Measurements from ENCODE around the gene EPS8L1.
"Not testable (repeated sequence)": the region's sequence is repeated elsewhere in the genome, so short reads cannot be mapped to it uniquely, and the experiment has no call there.

EPS8L1 gene

GRCh38 chr19:55075371-55075998 is at the start of gene EPS8L1:
TSS of gene EPS8L1 (plus strand) at chr19:55075869. CDS start at chr19:55076445, 576 bp downstream.
- no peaks in the 10 kb centered on the region for H3K27me3 ChIP-seq (ENCODE audit: insufficient read depth, low read length)
- H3K79me2 ChIP-seq (ENCODE audit: control insufficient read depth, insufficient read depth, low read length, unreplicated experiment), result no peaks in the 10 kb centered on the region
- H2AFZ ChIP-seq (ENCODE audit: low read length, unreplicated experiment), result no peak within 1 kb of the TSS
- H3K36me3 ChIP-seq (ENCODE audit: insufficient read depth, low read length), result no peaks in the 10 kb centered on the region
- no peak within 1 kb of the TSS for H3K27ac ChIP-seq (ENCODE audit: low read depth, low read length)
- H3K4me1 ChIP-seq (ENCODE audit: control insufficient read depth, insufficient read depth, low read length, unreplicated experiment), result peaks cover 11% of the 10 kb centered on the region
- H3K4me3 ChIP-seq (ENCODE audit: low read depth, low read length), result no peak within 1 kb of the TSS

DNA sequence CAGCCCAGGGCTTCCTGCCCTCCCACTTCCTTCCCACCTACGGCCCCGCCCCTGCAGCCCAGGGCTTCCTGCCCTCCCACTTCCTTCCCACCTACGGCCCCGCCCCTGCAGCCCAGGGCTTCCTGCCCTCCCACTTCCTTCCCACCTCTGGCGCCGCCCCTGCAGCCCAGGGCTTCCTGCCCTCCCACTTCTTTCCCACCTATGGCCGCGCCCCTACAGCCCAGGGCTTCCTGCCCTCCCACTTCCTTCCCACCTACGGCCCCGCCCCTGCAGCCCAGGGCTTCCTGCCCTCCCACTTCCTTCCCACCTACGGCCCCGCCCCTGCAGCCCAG is 48.6 kb upstream of the EPS8L1 start:
- not testable (repeated sequence) for H3K27ac ChIP-seq (ENCODE audit: low read depth, low read length); H3K4me1 ChIP-seq (ENCODE audit: control insufficient read depth, insufficient read depth, low read length, unreplicated experiment); H3K36me3 ChIP-seq (ENCODE audit: insufficient read depth, low read length); H3K4me3 ChIP-seq (ENCODE audit: low read depth, low read length); H2AFZ ChIP-seq (ENCODE audit: low read length, unreplicated experiment); H3K27me3 ChIP-seq (ENCODE audit: insufficient read depth, low read length); H3K79me2 ChIP-seq (ENCODE audit: control insufficient read depth, insufficient read depth, low read length, unreplicated experiment)

DNA sequence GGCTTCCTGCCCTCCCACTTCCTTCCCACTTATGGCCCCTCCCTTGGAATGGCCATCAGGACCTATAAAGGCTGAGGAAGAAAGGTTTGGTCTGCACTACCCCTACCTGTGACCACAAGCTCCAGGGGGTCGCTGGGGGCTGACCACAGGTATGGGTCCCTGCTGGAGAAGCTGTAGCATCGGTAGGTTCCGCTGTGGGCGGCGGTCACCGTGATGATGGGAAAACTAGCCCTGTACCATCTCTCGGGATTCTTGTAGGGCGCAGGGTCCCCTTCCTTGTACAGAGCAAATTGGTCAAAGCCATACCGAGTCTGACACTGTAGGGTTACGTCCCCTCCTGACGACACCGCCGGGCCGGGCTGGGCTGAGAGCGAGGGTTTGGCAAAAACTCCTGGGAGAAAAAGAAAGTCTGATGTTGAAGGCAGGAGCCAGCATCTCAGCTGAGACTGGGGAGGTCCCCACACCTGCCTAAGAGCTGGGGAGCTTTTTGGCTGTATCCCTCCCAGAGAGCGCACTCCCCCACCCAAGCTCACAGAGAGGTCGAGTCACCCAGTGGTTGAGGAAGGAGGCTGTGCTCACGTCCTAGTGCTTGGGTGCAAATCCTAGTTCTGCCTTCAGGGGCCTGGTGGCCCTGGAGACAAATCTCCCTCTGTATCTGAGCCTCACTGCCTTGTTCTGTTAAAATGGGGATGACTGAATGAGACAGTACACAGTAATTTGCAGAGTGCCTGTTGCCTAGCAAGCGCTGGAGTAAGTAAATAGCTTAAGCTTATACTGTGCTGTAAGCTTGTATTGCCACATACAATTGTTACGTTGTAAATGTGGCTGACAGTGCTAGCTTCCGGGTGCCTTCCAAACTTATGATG is 48.0 kb upstream of the EPS8L1 start:
- Histone ChIP-seq H3K27ac (ENCODE audit: low read depth, low read length) (no peak overlapping the region), H2AFZ (ENCODE audit: low read length, unreplicated experiment) (no peak overlapping the region), H3K4me3 (ENCODE audit: low read depth, low read length) (no peak overlapping the region), H3K79me2 (ENCODE audit: control insufficient read depth, insufficient read depth, low read length, unreplicated experiment) (no peaks in the 10 kb centered on the region), H3K4me1 (ENCODE audit: control insufficient read depth, insufficient read depth, low read length, unreplicated experiment) (no peaks in the 10 kb centered on the region), H3K36me3 (ENCODE audit: insufficient read depth, low read length) (no peaks in the 10 kb centered on the region), H3K27me3 (ENCODE audit: insufficient read depth, low read length) (no peaks in the 10 kb centered on the region)

GRCh38 chr19:55028757-55029156 is 46.9 kb upstream of the EPS8L1 start:
- no peaks in the 10 kb centered on the region for H3K4me1 ChIP-seq (ENCODE audit: control insufficient read depth, insufficient read depth, low read length, unreplicated experiment)
- no peak overlapping the region for H2AFZ ChIP-seq (ENCODE audit: low read length, unreplicated experiment)
- no peaks in the 10 kb centered on the region for H3K79me2 ChIP-seq (ENCODE audit: control insufficient read depth, insufficient read depth, low read length, unreplicated experiment)
- no peak overlapping the region for H3K27ac ChIP-seq (ENCODE audit: low read depth, low read length)
- no peaks in the 10 kb centered on the region for H3K27me3 ChIP-seq (ENCODE audit: insufficient read depth, low read length)
- no peak overlapping the region for H3K4me3 ChIP-seq (ENCODE audit: low read depth, low read length)
- no peaks in the 10 kb centered on the region for H3K36me3 ChIP-seq (ENCODE audit: insufficient read depth, low read length)

- Histone ChIP-seq H2AFZ (ENCODE audit: low read length, unreplicated experiment) (no peak overlapping the region), H3K79me2 (ENCODE audit: control insufficient read depth, insufficient read depth, low read length, unreplicated experiment) (no peaks in the 10 kb centered on the region), H3K27ac (ENCODE audit: low read depth, low read length) (no peak overlapping the region), H3K4me1 (ENCODE audit: control insufficient read depth, insufficient read depth, low read length, unreplicated experiment) (no peaks in the 10 kb centered on the region), H3K36me3 (ENCODE audit: insufficient read depth, low read length) (no peaks in the 10 kb centered on the region), H3K27me3 (ENCODE audit: insufficient read depth, low read length) (no peaks in the 10 kb centered on the region), H3K4me3 (ENCODE audit: low read depth, low read length) (no peak overlapping the region)
Observed at GRCh38 chr19:55031178-55031577, 44.5 kb upstream of the EPS8L1 start.

GRCh38 chr19:55032170-55032800 is 43.4 kb upstream of the EPS8L1 start:
- Histone ChIP-seq H2AFZ (ENCODE audit: low read length, unreplicated experiment) (no peak overlapping the region), H3K27ac (ENCODE audit: low read depth, low read length) (no peak overlapping the region), H3K27me3 (ENCODE audit: insufficient read depth, low read length) (no peaks in the 10 kb centered on the region), H3K4me1 (ENCODE audit: control insufficient read depth, insufficient read depth, low read length, unreplicated experiment) (no peaks in the 10 kb centered on the region), H3K79me2 (ENCODE audit: control insufficient read depth, insufficient read depth, low read length, unreplicated experiment) (no peaks in the 10 kb centered on the region), H3K4me3 (ENCODE audit: low read depth, low read length) (no peak overlapping the region), H3K36me3 (ENCODE audit: insufficient read depth, low read length) (no peaks in the 10 kb centered on the region)

DNA sequence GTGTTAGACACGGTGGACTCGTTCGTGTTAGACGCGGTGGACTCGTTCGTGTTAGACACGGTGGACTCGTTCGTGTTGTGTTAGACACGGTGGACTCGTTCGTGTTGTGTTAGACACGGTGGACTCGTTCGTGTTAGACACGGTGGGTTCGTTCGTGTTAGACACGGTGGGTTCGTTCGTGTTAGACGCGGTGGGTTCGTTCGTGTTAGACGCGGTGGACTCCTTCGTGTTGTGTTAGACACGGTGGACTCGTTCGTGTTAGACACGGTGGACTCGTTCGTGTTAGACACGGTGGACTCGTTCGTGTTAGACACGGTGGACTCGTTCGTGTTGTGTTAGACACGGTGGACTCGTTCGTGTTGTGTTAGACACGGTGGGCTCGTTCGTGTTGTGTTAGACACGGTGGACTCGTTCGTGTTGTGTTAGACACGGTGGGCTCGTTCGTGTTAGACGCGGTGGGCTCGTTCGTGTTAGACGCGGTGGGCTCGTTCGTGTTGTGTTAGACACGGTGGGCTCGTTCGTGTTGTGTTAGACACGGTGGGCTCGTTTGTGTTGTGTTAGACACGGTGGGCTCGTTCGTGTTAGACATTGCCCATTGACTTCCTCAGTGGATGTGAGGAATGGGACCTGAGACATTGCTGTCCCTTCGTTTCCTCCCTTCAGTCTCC is 42.6 kb upstream of the EPS8L1 start:
- not testable (repeated sequence) for H3K4me3 ChIP-seq (ENCODE audit: low read depth, low read length); H3K36me3 ChIP-seq (ENCODE audit: insufficient read depth, low read length); H3K4me1 ChIP-seq (ENCODE audit: control insufficient read depth, insufficient read depth, low read length, unreplicated experiment); H2AFZ ChIP-seq (ENCODE audit: low read length, unreplicated experiment); H3K27me3 ChIP-seq (ENCODE audit: insufficient read depth, low read length); H3K79me2 ChIP-seq (ENCODE audit: control insufficient read depth, insufficient read depth, low read length, unreplicated experiment); H3K27ac ChIP-seq (ENCODE audit: low read depth, low read length)

GRCh38 chr19:55034751-55035150 is 40.9 kb upstream of the EPS8L1 start:
- Histone ChIP-seq H3K4me1 (ENCODE audit: control insufficient read depth, insufficient read depth, low read length, unreplicated experiment) (no peaks in the 10 kb centered on the region), H3K4me3 (ENCODE audit: low read depth, low read length) (no peak overlapping the region), H2AFZ (ENCODE audit: low read length, unreplicated experiment) (no peak overlapping the region), H3K79me2 (ENCODE audit: control insufficient read depth, insufficient read depth, low read length, unreplicated experiment) (no peaks in the 10 kb centered on the region), H3K36me3 (ENCODE audit: insufficient read depth, low read length) (no peaks in the 10 kb centered on the region), H3K27ac (ENCODE audit: low read depth, low read length) (no peak overlapping the region), H3K27me3 (ENCODE audit: insufficient read depth, low read length) (no peaks in the 10 kb centered on the region)

DNA sequence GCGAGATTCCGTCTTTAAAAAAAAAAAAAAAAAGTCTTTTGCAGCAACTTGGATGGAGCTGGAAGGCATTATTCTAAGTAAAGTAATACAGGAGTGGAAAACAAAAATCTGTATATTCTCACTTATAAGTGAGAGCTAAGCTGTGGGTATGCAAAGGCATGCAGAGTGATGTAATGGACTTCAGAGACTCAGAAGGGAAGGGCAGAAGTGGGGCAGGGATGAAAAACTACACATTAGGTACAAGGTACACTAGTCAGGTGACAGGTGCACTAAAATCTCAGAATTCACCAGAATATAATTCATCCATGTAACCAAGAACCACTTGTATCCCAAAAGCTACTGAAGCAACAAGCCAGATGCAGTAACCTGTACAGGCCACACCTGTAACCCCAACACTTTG is 39.6 kb upstream of the EPS8L1 start:
- Histone ChIP-seq H3K27ac (ENCODE audit: low read depth, low read length) (no peak overlapping the region), H3K36me3 (ENCODE audit: insufficient read depth, low read length) (no peaks in the 10 kb centered on the region), H3K79me2 (ENCODE audit: control insufficient read depth, insufficient read depth, low read length, unreplicated experiment) (no peaks in the 10 kb centered on the region), H3K27me3 (ENCODE audit: insufficient read depth, low read length) (no peaks in the 10 kb centered on the region), H2AFZ (ENCODE audit: low read length, unreplicated experiment) (no peak overlapping the region), H3K4me1 (ENCODE audit: control insufficient read depth, insufficient read depth, low read length, unreplicated experiment) (no peaks in the 10 kb centered on the region), H3K4me3 (ENCODE audit: low read depth, low read length) (no peak overlapping the region)

- not testable (repeated sequence) for H3K79me2 ChIP-seq (ENCODE audit: control insufficient read depth, insufficient read depth, low read length, unreplicated experiment)
Observed at GRCh38 chr19:55037603-55038002, 38.1 kb upstream of the EPS8L1 start.

More at GRCh38 chr19:55037603-55038002, 38.1 kb upstream of the EPS8L1 start:
- H3K27me3 ChIP-seq (ENCODE audit: insufficient read depth, low read length); H3K36me3 ChIP-seq (ENCODE audit: insufficient read depth, low read length); H3K27ac ChIP-seq (ENCODE audit: low read depth, low read length); H2AFZ ChIP-seq (ENCODE audit: low read length, unreplicated experiment); H3K4me1 ChIP-seq (ENCODE audit: control insufficient read depth, insufficient read depth, low read length, unreplicated experiment); H3K4me3 ChIP-seq (ENCODE audit: low read depth, low read length): not testable (repeated sequence)
